ENCODE data around the gene RBPJ.

The RBPJ gene

GRCh38 chr4:26433556-26433955 lies 112.7 kb downstream of the RBPJ start:
- no peak overlapping the region for H3K27ac ChIP-seq
- no peak for TF ChIP-seq CTCF (conservative IDR thresholded peaks at IDR 0.05)

- TF ChIP-seq CTCF (conservative IDR thresholded peaks at IDR 0.05), result no peak
- H3K27ac ChIP-seq, result no peak overlapping the region
Measured at GRCh38 chr4:26434030-26434639, 113.3 kb downstream of the RBPJ start.

- no peak overlapping the region for H3K27ac ChIP-seq
- TF ChIP-seq CTCF (conservative IDR thresholded peaks at IDR 0.05), result no peak
Measured at GRCh38 chr4:26441102-26441501, 120.3 kb downstream of the RBPJ start.

- TF ChIP-seq CTCF (conservative IDR thresholded peaks at IDR 0.05), result no peak
- no peak overlapping the region for H3K27ac ChIP-seq
Measured at GRCh38 chr4:26441771-26442170, 121.0 kb downstream of the RBPJ start.

- TF ChIP-seq CTCF (conservative IDR thresholded peaks at IDR 0.05), result no peak
- H3K27ac ChIP-seq, result no peak overlapping the region
Measured at GRCh38 chr4:26447378-26447777, 126.6 kb downstream of the RBPJ start.

- no peak for TF ChIP-seq CTCF (conservative IDR thresholded peaks at IDR 0.05)
- H3K27ac ChIP-seq, result peak overlapping the region; percentile 97
Measured at GRCh38 chr4:26450418-26450817, 129.6 kb downstream of the RBPJ start.

- TF ChIP-seq CTCF (conservative IDR thresholded peaks at IDR 0.05), result no peak
- H3K27ac ChIP-seq, result peak overlapping the region; percentile 97
Measured at GRCh38 chr4:26451597-26451996, 130.8 kb downstream of the RBPJ start.
